ENCODE measurements around the gene COQ8B.

Gene COQ8B

GRCh38 chr19:40745402-40745780 is 28.7 kb upstream of the COQ8B start:
- TF ChIP-seq POU6F1 (CRISPR knock-in tag; IDR thresholded peaks at IDR 0.05; ENCODE audit: borderline replicate concordance, low read depth) (no peak), ZNF70 (CRISPR knock-in tag; IDR thresholded peaks at IDR 0.05) (no peak), TCF4 (CRISPR knock-in tag; IDR thresholded peaks at IDR 0.05; ENCODE audit: borderline replicate concordance) (no peak), BACH2 (CRISPR knock-in tag; IDR thresholded peaks at IDR 0.05; ENCODE audit: borderline replicate concordance) (no peak), ISL1 (CRISPR knock-in tag; IDR thresholded peaks at IDR 0.05) (no peak), CREB5 (CRISPR knock-in tag; IDR thresholded peaks at IDR 0.05; ENCODE audit: low read depth) (no peak)
- ATAC-seq, result no peak

- ATAC-seq, result no peak
- no peak for TF ChIP-seq OSR1 (CRISPR knock-in tag; IDR thresholded peaks at IDR 0.05)
- TF ChIP-seq PPARA (CRISPR knock-in tag; IDR thresholded peaks at IDR 0.05; ENCODE audit: borderline replicate concordance), result no peak
- TF ChIP-seq CREB5 (CRISPR knock-in tag; IDR thresholded peaks at IDR 0.05; ENCODE audit: low read depth), result no peak
- no peak for TF ChIP-seq ZFP30 (CRISPR knock-in tag; IDR thresholded peaks at IDR 0.05)
Observed at GRCh38 chr19:40744554-40745401, 28.1 kb upstream of the COQ8B start.

- ATAC-seq, result no peak
- TF ChIP-seq CSDC2 (CRISPR knock-in tag; IDR thresholded peaks at IDR 0.05) (no peak), RARB (CRISPR knock-in tag; IDR thresholded peaks at IDR 0.05) (no peak)
Observed at GRCh38 chr19:40743926-40744325, 27.2 kb upstream of the COQ8B start.

GRCh38 chr19:40742886-40743285 is 26.2 kb upstream of the COQ8B start:
- TF ChIP-seq RARB (CRISPR knock-in tag; IDR thresholded peaks at IDR 0.05) (no peak), ARNTL (CRISPR knock-in tag; IDR thresholded peaks at IDR 0.05; ENCODE audit: borderline replicate concordance, low read depth) (no peak), PPARA (CRISPR knock-in tag; IDR thresholded peaks at IDR 0.05; ENCODE audit: borderline replicate concordance) (no peak), BACH2 (CRISPR knock-in tag; IDR thresholded peaks at IDR 0.05; ENCODE audit: borderline replicate concordance) (no peak), ISL1 (CRISPR knock-in tag; IDR thresholded peaks at IDR 0.05) (no peak), ZFP3 (CRISPR knock-in tag; IDR thresholded peaks at IDR 0.05) (no peak), ESRRG (CRISPR knock-in tag; IDR thresholded peaks at IDR 0.05) (no peak), ZFP30 (CRISPR knock-in tag; IDR thresholded peaks at IDR 0.05) (no peak), ZC3H10 (CRISPR knock-in tag; IDR thresholded peaks at IDR 0.05) (no peak), ZNF70 (CRISPR knock-in tag; IDR thresholded peaks at IDR 0.05) (no peak), TOX (CRISPR knock-in tag; IDR thresholded peaks at IDR 0.05; ENCODE audit: borderline replicate concordance) (no peak), ZNF565 (CRISPR knock-in tag; conservative IDR thresholded peaks at IDR 0.05; ENCODE audit: low read depth) (no peak), TSHZ2 (CRISPR knock-in tag; IDR thresholded peaks at IDR 0.05) (no peak)
- ATAC-seq, result no peak

- ATAC-seq, result peak; percentile 5
- TF ChIP-seq ZNF8 (CRISPR knock-in tag; IDR thresholded peaks at IDR 0.05), result no peak
- TF ChIP-seq CREB5 (CRISPR knock-in tag; IDR thresholded peaks at IDR 0.05; ENCODE audit: low read depth), result no peak
- TF ChIP-seq POU6F1 (CRISPR knock-in tag; IDR thresholded peaks at IDR 0.05; ENCODE audit: borderline replicate concordance, low read depth), result no peak
- no peak for TF ChIP-seq GLIS3 (CRISPR knock-in tag; IDR thresholded peaks at IDR 0.05)
- no peak for TF ChIP-seq SNAI2 (CRISPR knock-in tag; IDR thresholded peaks at IDR 0.05)
- no peak for TF ChIP-seq PPARA (CRISPR knock-in tag; IDR thresholded peaks at IDR 0.05; ENCODE audit: borderline replicate concordance)
Observed at GRCh38 chr19:40742477-40742876, 25.8 kb upstream of the COQ8B start.

Data from SK-N-SH treated with all-trans-retinoic acid at 6 μM for 48 hours (cell line).